Stimulated activated CD4-positive, alpha-beta T cell treated with anti-CD3 and anti-CD28 coated beads, Interleukin-4, amount 100 ng/mL, for 1 hour (primary cell): Measurements from ENCODE around the gene ZNF217.
"Not testable (repeated sequence)": the region's sequence is repeated elsewhere in the genome, so short reads cannot be mapped to it uniquely, and the experiment has no call there.

Source experiments
- DNase-seq: peaks from one replicate; pipeline ENCODE4 v3.0.0-alpha.2; 2020

Gene ZNF217

GRCh38 chr20:53621482-53622246 lies 28.0 kb upstream of the ZNF217 start:
- DNase-seq = no peak

- DNase-seq = not testable (repeated sequence)
Measured at GRCh38 chr20:53618490-53619000, 24.9 kb upstream of the ZNF217 start.

GRCh38 chr20:53617791-53618489 lies 24.3 kb upstream of the ZNF217 start:
- no peak for DNase-seq

DNA sequence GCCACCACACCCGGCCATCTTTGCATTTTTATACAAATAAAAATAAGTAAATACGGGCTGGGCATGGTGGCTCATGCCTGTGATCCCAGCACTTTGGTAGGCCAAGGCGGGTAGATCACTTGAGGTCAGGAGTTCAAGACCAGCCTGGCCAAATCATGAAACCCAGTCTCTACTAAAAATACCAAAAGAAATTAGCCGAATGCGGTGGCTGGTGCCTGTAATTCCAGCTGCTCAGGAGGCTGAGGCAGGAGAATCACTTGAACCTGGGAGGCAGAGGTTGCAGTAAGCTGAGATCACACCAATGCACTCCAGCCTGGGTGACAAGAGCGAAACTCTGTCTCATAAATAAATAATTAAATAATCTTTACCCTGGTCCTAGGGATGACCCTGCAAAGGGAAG lies 22.9 kb upstream of the ZNF217 start:
- not testable (repeated sequence) for DNase-seq

DNA sequence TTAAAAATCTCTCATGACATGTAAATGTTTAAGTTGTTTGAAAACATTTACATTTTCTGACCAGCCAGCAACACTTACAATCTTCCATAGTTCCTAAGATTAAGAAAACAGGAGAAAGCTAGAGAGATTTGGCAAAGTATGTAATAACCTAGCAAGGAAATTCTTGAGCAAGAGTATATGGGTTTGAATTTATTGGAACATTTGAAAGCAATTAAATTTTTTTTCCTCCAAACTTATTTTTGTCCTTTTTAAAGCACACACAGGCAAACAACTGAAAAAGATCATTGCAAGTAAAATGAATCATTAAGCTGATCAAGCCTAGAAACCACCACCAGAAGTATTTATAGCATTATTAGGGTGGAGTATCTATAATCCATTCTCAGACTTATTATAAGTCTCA lies 20.1 kb upstream of the ZNF217 start:
- no peak for DNase-seq

DNA sequence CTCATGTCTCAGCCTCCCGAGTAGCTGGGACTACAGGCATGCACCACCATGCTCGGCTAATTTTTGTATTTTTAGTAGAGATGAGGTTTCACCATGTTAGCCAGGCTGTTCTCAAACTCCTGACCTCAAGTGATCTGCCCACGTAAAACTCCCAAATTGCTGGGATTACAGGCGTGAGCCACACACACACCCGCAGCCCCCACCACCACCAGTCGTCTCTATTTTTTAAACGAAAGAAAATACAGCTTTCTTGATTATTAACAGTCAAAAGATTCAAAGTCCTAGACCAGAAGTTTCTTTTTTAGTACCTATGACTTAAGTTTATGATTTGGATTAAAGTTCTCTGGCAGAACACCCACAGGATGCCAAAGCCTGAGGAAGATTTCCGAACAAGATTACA lies 18.6 kb upstream of the ZNF217 start:
- DNase-seq = not testable (repeated sequence)

DNA sequence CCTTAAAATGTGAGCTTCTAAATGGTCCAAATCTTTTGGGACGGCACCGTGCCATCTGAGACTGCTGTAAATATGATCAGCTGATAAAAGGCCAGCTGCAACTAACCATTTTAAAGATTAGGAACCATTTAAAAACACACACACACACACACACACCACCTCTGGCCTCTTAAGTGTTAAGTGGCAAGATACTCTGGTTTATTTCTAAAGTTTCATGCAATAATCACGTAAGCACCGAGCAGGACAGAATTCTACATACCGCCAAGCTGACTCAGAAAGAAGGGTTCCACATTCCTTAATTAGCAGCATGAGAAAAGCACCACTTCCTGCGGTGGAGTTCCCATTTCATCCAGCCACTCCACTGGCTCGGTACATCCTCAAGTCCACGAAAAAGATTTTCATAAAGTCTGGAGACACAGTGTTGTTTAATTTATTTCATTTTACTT lies 17.8 kb upstream of the ZNF217 start:
- no peak for DNase-seq

DNA sequence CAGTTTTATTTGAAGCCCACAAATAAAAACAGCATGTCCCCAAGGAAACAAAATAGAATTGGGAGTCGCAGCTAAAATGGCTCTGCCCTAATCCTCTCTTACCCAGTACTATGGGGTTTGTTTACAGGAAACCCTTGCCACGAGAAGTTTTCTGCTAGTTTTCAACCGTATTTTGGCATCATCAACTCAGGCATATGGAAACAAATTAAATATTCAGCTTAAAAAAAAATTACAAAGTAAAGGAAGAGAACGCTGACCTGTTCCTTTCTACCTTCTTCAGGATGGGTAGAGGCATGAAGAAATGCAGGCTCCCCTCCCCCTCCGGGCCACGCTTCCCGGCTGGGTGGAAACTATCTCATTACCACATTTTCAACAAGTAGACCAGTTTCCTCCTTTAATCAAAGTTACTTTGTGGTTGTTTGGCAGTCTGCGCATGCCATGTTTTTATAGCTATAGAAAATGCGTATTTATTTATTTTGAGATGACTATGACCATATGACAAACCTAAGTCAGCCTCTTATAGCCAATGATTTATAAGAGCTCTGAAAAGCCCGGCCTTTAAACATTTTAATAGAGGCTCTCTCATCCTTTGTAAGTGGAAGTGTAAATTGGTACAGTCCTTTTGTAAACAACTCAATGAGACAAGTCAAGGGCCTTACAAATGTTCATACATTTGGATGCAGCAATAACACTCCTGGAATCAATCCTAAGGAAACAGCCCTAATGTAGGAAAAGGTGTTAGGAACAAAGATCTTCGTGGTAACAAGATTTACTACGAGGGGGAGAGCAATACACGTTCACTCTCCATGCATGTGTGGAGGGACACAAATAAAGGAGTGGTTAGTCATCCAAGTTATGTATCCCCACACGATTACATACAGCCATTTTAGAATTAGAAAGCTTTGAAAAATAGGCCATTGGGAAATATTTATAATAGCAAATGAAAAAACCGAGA lies 16.1 kb upstream of the ZNF217 start:
- peak; percentile 69 for DNase-seq

- peak; percentile 10 for DNase-seq
Measured at GRCh38 chr20:53608456-53609452, 15.1 kb upstream of the ZNF217 start.

DNA sequence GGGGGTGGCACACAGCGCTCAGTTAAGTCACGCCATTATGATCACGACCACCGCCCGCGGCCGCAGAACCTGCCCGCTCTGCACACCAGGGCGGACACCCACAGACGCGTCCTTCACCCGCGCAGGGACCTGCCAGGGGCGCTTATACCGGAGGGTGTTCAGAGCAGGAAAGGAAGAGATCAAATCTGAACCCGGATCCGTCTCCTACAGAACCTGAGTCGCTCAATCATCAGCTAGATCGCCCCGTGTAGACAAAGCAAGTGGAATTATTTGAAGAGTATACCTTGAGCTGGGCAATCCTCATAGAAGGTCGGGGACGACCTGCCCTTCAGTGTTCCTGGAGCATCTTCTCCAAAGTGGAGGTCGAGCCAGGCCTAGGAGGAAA lies 14.4 kb upstream of the ZNF217 start:
- DNase-seq = no peak

- DNase-seq = no peak
Measured at GRCh38 chr20:53606364-53606985, 12.8 kb upstream of the ZNF217 start.

GRCh38 chr20:53605401-53605800 lies 11.8 kb upstream of the ZNF217 start:
- not testable (repeated sequence) for DNase-seq

GRCh38 chr20:53604846-53605245 lies 11.2 kb upstream of the ZNF217 start:
- not testable (repeated sequence) for DNase-seq

DNA sequence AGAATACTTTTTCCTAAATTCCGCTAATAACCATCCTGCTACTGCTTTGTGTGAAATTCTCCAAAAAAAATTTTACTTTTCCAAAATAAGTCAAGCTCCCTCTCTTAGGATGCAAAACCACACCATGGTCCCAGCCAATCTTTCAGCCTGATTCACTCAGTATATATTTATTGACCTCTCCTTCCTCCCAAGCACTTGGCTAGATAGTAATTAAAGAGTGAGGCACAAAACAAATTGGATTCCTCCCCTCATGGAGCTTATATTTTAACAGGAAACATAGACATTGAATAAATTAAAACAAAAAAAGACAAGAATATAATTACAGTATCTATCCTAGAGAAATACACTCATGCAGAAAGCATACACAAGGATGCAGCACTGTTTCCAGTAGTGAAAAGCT lies 9.0 kb upstream of the ZNF217 start:
- DNase-seq = no peak

- no peak for DNase-seq
Measured at GRCh38 chr20:53599910-53600632, 6.4 kb upstream of the ZNF217 start.

DNA sequence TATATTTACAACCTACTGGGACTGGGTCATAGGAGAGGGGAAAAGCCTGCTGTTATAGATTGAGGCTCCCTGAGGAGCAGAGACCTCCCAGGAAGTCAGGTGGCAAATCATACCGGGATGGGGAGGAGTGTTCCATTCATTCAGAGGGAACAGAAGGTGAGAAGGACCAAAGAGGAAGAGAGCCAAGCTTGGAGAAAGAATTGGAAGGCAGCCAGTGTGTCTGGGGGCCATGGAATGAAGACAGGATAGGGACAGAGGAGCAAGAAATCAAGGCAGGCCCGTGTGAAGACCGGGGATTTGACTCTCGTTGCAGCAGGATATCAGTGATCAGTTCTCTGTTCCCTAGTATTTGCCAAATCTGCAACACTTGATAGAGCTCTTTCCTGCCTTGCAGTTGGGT lies 5.7 kb upstream of the ZNF217 start:
- no peak for DNase-seq

- no peak for DNase-seq
Measured at GRCh38 chr20:53599044-53599362, 5.4 kb upstream of the ZNF217 start.

- DNase-seq = no peak
Measured at GRCh38 chr20:53598140-53599043, 4.8 kb upstream of the ZNF217 start.

GRCh38 chr20:53597521-53598120 lies 4.0 kb upstream of the ZNF217 start:
- DNase-seq = no peak
